Activated CD4-positive, CD25-positive, alpha-beta regulatory T cell treated with anti-CD3 and anti-CD28 coated beads, Interleukin-2, amount 50 U/mL, for 16 hours (primary cell): ENCODE results near the gene ECM1.

Experiments used
- DNase-seq: peaks from one replicate; pipeline ENCODE4 v3.0.0-alpha.2; 2020; ENCODE audit warnings: low read depth, low spot score

The ECM1 gene

DNA sequence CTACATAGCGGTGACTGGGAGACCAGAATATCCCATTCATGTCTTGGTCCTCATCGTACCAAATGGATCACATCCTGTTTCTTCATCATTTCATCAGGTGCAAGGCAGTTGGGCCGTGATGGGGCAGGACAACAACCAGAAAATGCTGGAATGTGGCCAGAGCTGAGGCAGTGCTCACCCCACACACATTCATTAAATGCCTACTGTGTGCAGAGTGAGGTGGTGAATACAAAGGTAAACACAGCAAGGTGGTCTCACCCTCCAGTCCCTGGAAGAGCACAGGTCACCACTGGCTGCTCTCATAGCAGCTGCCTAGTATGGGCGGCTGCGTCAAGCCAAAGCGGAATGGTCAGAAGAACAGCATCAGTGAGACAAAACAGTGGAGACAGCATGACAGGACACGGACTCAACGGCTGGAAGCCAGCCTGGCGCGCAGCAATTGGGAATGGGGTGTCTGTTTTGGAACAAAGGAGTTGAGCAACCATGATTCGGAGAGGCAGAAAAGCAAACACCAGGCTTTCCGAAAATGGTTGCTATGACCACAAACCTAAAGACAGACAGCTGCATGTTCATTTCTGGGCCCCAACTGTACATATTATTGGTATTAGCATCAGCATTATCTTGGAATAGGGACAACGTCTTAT lies 35.7 kb downstream of the ECM1 start:
- DNase-seq = no peak

DNA sequence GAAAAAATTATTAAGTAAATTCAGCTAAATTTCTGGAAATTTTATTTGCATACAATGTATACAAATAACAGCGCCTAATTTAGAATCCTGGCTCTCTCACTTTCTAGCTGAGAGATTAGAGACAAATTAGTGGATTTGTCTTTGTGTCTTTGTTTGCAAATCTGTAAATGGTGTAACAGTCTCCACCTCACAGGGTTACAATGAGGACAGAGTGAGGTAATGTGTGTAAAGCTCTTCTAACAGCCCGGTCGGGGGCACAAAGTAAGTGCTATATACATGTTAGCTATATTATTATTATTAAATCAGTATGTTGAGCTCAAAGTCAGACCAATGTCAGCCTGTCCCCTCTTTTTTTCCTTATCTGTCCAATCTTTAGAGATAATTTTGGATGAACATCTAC lies 36.3 kb downstream of the ECM1 start:
- no peak for DNase-seq

DNA sequence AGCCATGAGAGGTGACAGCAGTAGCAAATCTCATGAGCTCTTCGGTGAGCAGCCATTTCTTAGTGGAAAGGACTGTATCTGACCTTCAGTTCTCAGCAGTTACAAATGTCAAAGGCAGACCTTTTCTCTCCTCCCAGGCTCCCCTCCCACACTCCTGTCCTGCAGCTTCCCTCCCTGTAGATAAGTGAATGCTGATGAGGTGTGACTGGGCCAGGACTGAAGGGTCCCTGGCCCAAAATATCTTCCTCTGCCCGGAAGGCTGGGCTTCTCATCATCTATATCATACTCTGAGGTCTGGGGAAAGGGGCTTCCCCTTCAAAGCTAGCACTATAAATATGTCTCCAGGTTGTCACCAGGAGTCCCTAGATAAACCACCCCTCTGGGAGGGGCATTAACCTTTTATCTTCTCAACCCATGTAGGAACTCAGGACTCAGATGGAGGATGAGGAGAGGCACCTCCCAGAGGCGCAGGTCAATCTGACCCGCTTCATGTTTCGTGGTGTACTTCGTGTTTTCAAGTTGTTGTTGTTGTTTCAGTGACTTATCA lies 37.6 kb downstream of the ECM1 start:
- DNase-seq = no peak

GRCh38 chr1:150546294-150546937 lies 38.5 kb downstream of the ECM1 start:
- no peak for DNase-seq

DNA sequence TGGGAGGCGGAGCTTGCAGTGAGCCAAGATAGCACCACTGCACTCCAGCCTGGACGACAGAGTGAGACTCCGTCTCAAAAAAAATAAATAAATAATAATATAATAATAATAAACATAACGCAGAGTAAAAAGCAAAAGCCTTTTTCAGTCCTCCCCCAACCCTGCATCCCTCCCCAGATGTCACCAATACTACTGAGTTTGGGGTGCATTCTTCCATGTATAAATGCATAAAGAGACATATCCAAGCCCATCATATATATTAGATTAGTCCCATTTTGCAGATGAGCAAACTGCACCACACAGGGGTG lies 40.4 kb downstream of the ECM1 start:
- DNase-seq = no peak

DNA sequence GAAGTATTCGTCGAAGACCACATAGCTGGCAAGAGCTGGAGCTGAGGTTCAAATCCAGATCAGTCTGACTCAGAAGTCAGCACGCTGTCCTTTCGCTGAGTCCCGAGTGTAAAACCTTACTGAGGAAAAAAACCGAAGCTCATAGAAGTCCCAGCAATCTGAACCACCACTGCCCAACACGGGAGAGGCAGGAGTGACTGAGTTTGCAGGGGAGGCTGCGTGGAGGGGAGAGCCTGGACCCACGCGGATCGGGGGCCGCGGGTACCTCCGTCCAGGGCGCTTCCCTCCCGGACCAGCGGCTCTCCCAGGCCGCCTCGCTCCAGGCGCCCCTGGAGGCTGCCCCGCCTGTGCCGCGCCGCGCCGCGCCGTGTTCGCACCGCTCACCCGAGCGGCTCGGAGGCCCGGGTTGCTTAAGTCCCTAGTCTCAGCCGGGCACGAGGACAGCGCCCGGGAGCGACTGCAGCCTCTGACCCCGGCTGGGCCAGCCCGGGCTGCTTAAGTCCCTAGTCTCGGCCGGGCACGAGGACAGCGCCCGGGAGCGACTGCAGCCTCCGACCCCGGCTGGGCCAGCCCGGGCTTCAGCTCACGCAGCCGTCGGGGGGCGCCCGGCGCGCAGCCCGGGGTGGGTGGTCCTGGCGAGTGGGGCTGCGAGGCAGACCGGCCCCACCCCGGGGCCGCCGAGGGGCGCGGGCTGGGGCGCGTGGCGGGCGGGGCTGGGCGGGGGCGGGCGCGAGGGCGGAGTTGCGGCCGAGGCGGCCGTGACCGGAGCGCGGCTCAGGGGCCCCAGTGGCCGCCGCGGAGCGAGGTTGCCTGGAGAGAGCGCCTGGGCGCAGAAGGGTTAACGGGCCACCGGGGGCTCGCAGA lies 41.0 kb downstream of the ECM1 start, which contains the start of gene ADAMTSL4:
TSS of gene ADAMTSL4 (plus strand) at position 777 of the 864 bp plus-strand sequence. CDS start 2,881 bp downstream, outside the sequence.
- no peak for DNase-seq

DNA sequence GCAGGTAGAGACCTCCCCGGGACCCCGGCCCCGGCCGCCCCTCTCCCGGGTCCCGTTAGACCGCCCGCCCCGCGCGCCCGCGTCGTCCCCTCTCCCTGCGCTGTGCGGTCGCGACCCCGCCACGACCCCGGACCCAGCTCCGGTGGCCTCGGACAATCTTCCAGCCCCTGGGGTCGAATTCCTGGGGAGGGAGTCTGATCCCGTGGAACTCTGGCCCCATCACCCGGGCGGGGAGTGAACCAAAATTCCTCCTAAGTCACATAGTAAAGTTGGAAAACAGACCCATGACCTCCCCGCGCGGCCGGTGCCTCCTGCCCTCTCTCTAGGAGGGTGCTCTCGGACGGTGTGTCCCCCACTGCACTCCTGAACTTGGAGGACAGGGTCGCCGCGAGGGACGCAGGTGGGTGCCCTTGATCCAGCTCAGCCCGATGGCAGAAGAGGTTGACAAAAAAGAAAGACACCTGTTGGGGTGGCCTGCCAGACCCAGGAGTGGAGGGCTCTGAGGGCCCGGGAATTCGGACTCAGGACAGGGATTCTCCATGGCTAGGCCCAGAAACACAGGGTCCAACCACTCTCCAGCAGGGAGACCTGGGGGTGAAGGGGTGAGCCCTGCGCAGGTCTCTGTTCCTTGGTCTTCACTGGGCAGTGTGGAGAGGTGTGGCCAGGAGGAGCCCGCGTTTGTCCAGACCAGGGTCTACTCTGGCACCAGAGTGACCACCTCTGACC lies 41.8 kb downstream of the ECM1 start:
- DNase-seq = no peak

GRCh38 chr1:150550222-150551050 lies 42.5 kb downstream of the ECM1 start:
- DNase-seq = no peak

DNA sequence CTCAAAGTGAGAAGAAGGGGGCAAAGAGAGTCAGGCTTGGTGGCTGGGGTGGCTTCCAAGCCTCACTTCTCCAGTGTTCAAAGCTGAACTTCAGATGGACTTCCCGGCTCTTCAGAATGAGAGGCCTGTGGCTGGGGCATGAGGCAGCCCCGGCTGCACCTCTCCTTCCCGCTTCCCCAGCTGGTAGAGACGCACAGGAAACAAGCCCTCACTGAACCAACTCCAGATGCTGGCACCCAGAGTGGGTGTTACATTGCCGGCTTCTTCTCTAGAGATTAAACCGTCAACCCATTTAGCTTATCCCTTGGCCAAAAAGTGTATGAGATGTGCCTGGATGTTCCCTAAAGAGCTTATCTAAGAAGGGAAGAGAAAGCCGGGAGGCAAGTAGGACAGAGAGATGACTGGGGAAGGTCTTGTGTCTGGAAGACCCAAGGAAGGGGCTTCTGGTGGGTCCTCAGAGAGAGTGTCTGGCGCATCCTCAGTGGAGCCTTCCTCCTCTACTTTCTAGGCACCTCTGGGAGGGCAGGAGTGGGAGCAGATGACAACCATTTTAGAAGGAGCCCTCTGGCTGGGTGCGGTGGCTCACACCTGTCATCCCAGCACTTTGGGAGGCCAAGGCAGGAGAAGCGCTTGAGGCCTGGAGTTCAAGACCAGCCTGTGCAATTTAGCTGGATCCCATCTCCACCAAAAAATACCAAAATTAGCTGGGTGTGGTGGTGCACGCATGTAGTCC lies 43.3 kb downstream of the ECM1 start:
- no peak for DNase-seq

DNA sequence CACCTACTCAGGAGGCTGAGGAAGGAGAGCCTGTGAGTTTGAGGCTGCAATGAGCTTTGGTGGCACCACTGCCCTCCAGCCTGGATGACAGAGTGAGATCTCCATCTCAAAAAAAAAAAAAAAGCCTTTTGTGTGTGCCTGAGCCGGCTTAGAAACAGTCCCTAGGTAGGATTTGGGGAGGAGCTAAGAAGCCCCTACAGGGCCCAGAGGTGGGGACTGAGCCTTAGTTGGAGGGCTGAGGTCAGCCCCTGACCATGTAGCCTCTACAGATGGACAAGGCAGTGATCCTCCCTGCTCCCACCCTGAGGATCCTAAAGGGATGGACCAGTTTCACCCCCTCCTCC lies 43.8 kb downstream of the ECM1 start:
- no peak for DNase-seq

DNA sequence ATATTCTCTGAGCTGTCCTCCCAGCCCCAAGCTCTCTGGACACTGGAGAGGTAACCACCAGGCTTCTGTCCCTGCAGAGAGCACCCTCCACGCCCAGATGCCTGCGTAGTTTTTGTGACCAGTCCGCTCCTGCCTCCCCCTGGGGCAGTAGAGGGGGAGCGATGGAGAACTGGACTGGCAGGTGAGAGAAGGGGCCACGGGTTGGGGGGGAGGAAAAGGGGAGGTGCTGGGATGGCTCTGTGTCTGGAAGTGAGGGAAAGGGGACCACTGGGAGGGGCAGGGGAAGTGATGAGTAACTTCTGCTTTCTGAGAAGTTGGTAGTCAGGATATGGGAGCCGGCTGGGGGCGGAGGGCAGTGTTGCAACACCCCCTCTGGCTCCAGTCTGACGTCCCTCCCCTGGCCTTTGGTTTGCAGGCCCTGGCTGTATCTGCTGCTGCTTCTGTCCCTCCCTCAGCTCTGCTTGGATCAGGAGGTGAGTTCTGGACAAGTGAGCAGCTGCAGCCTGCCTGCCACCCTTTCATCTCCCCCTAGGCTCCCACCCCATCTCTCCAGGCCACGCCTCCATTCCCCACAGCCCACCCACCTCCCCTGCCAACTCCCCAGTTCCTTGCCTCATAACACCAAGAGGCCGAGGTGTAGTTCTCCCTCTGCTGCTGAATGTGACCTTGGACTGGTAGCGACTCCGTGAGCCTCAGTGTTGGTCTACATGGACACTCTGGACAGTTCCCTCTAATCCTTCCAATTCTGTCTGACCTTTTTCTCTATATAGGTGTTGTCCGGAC lies 44.4 kb downstream of the ECM1 start:
- no peak for DNase-seq

DNA sequence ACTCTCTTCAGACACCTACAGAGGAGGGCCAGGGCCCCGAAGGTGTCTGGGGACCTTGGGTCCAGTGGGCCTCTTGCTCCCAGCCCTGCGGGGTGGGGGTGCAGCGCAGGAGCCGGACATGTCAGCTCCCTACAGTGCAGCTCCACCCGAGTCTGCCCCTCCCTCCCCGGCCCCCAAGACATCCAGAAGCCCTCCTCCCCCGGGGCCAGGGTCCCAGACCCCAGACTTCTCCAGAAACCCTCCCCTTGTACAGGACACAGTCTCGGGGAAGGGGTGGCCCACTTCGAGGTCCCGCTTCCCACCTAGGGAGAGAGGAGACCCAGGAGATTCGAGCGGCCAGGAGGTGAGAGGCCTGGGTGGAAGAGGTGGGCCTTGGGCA lies 45.0 kb downstream of the ECM1 start:
- DNase-seq = no peak

- no peak for DNase-seq
Measured at GRCh38 chr1:150553392-150554085, 45.6 kb downstream of the ECM1 start.

GRCh38 chr1:150554086-150554452 lies 46.2 kb downstream of the ECM1 start:
- no peak for DNase-seq

DNA sequence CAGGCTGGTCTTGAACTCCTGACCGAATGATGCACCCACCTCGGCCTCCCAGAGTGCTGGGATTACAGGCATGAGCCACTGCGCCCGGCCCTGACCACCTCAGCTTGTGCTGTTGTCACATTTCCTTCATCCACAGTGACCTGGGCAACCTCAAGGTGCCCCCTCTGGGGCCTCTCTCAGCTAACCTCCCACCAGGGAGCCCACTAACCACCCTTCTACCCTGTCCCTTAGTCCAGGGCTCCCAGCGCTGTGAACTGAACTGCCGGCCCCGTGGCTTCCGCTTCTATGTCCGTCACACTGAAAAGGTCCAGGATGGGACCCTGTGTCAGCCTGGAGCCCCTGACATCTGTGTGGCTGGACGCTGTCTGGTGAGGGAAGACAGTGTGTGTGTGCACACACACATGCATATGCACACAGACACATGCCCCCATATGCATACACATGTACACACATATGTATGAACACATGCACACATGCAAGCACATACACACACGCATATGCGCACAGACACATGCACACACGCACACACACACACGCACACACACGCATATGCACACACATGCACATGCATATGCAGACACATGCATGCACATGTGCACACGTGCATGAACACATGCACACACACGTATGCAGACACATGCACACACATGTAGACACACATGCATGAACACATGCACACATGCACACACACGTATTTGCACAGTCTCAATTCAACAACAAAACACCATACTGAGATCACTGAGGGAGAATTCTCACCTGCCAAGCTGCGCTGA lies 47.5 kb downstream of the ECM1 start:
- no peak for DNase-seq

DNA sequence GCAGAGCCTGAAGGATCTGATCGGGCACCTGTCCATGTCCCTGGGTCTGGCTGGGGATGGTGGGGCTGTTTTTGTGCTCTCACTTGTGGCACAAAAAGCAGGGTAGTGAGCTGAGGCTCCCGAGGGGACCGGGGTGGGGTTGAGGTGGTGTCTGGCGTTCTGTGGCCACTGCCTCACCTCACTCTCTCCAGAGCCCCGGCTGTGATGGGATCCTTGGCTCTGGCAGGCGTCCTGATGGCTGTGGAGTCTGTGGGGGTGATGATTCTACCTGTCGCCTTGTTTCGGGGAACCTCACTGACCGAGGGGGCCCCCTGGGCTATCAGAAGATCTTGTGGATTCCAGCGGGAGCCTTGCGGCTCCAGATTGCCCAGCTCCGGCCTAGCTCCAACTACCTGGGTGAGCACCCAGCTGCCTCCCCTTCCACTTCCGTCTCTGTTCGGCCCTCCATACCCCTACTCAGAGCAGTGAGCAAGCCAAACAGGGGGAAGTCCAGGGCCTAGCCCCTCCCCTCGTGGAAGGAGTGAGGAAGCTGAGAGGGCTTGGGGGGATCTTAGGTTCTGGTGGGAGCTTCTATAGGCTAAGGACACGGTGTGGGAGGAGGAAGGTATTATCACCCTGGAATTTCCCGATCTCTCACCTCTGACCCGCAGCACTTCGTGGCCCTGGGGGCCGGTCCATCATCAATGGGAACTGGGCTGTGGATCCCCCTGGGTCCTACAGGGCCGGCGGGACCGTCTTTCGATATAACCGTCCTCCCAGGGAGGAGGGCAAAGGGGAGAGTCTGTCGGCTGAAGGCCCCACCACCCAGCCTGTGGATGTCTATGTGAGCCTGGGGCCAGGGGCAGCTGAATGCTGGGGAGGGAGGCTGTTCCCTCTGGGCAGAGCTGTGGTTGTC lies 48.3 kb downstream of the ECM1 start:
- no peak for DNase-seq

DNA sequence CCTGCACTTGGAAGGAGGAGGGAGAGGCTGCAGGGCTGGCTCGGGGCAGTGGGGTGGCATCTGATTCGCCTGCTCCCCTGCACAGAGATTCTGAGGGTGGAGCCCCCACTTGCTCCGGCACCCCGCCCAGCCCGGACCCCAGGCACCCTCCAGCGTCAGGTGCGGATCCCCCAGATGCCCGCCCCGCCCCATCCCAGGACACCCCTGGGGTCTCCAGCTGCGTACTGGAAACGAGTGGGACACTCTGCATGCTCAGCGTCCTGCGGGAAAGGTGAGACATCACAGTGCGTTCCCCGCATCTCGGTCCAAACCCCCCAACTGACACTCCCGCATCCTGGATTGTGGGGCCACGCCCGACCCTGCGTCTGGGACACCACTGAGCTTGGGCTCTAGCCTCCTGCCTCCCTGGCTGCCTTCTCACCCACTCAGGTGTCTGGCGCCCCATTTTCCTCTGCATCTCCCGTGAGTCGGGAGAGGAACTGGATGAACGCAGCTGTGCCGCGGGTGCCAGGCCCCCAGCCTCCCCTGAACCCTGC lies 49.2 kb downstream of the ECM1 start:
- DNase-seq = no peak
